ENCODE measurements around the gene STK38. TPM values are rescaled to one million over a fixed set of nuclear protein-coding genes. Genes with fewer than 3 reads are reported as not detected.

Gene STK38
- total and polyA plus RNA-seq, 2 of the 8 experiments (the other 6 are each of a cell fraction or from before 2014, with no cell fraction given) = 8.1 to 19.8 TPM

DNA sequence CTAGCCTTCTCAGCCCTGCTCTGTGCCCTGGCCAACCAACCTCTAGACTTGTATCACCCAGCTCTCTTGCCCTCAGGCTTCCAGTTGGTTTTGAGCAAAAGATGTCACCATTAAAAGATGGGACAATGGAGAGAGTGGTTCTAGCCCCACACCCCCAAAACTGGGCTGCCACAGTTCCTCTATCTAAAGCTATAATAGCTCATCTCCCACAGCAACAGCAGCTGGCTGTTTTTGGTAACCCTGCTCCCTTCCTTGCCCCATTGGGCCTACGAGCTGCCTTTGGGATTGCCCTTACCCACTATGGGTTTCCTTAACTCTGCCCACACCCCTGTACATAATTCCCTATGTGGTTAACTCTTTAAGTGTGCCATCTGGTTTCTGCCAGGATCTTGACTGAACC, 39.3 kb upstream of the STK38 start:
- H3K4me3 ChIP-seq (ENCODE audit: extremely low read depth in 1 of 4, insufficient read depth in 2 of 4, low read depth in 3 of 4, low read length in 4 of 4) = no peak overlapping the region
- H2BK12ac ChIP-seq (ENCODE audit: low read depth, low read length) = no peak overlapping the region
- no peak overlapping the region for H2AK5ac ChIP-seq (ENCODE audit: low read depth, low read length)
- H4K91ac ChIP-seq (replicated peaks; ENCODE audit: insufficient read length, low read length) = no peak overlapping the region
- DNase-seq (ENCODE audit: low read depth in 1 of 2, low spot score in 2 of 2) (no peak), FAIRE-seq (no peak)
- H3K79me2 ChIP-seq (ENCODE audit: control insufficient read depth in 1 of 2, insufficient read depth in 2 of 2, low read length in 2 of 2) = no peaks in the 10 kb centered on the region
- CTCF ChIA-PET (ENCODE audit: partially characterized antibody) = interaction anchor here (0.8 to 1.6 kb wide), 2 partner anchors 9 to 155 kb away, joined by 3 to 4 read pairs; no protein-coding TSS in a partner anchor
- peaks cover 2% of the 10 kb centered on the region; the same call in 1 of the 2 replicates for H3K23me2 ChIP-seq (ENCODE audit: low read depth, low read length)
- no peak overlapping the region for H2BK120ac ChIP-seq (replicated peaks; ENCODE audit: low read depth, low read length)
- TF ChIP-seq NRF1 (IDR thresholded peaks at IDR 0.05; ENCODE audit: low read depth, low read length) (no peak), RAD21 (IDR thresholded peaks at IDR 0.05 in 1 of 2, conservative IDR thresholded peaks at IDR 0.05 in 1 of 2; ENCODE audit: low read depth in 2 of 2, low read length in 2 of 2) (no peak), EGR1 (IDR thresholded peaks at IDR 0.05; ENCODE audit: borderline replicate concordance, low read depth, low read length) (no peak), JUND (IDR thresholded peaks at IDR 0.05; ENCODE audit: low read length) (no peak), MAFK (IDR thresholded peaks at IDR 0.05; ENCODE audit: low read depth, low read length) (no peak), SP2 (IDR thresholded peaks at IDR 0.05; ENCODE audit: low read length) (no peak), TAF7 (optimal IDR thresholded peaks at IDR 0.05; ENCODE audit: borderline replicate concordance, low read depth, low read length) (no peak), HDAC2 (IDR thresholded peaks at IDR 0.05; ENCODE audit: borderline replicate concordance in 1 of 2, low read depth in 2 of 2, low read length in 2 of 2) (no peak), ZNF274 (IDR thresholded peaks at IDR 0.05; ENCODE audit: borderline replicate concordance, extremely low read depth, low read length) (no peak), KDM5A (IDR thresholded peaks at IDR 0.05; ENCODE audit: low read length) (no peak), RBBP5 (IDR thresholded peaks at IDR 0.05; ENCODE audit: borderline replicate concordance, low read depth, low read length) (no peak)
- TF ChIP-seq, protein P1, sequence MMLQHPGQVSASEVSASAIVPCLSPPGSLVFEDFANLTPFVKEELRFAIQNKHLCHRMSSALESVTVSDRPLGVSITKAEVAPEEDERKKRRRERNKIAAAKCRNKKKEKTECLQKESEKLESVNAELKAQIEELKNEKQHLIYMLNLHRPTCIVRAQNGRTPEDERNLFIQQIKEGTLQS (IDR thresholded peaks at IDR 0.05; ENCODE audit: insufficient read depth, low read depth, low read length) = no peak
- no peak overlapping the region for H3K9ac ChIP-seq (replicated peaks in 1 of 4; ENCODE audit: extremely low read depth in 1 of 4, low read depth in 3 of 4, low read length in 3 of 4)
- H3K79me1 ChIP-seq (ENCODE audit: low read depth, low read length) = no peaks in the 10 kb centered on the region
- POLR2A ChIA-PET (ENCODE audit: partially characterized antibody) = interaction anchor here (1.0 to 11.3 kb wide), 2 partner anchors 11 to 22 kb away, joined by 4 to 174 read pairs; partner anchors contain the start of gene SRSF3
- WGBS, 2 experiments (ENCODE audit: extremely low coverage in 1 of 2, insufficient coverage in 1 of 2, insufficient read length in 1 of 2, insufficient replicate concordance in 2 of 2, low coverage in 1 of 2, low lambda C conversion rate in 2 of 2, missing lambda C conversion rate in 1 of 2) = 77% methylated on average over 1 of the region's 1 CpG; no CpG with 5 or more reads in 1 of the 2 experiments
- no peaks in the 10 kb centered on the region for H3K4me1 ChIP-seq (replicated peaks in 1 of 4; ENCODE audit: control insufficient read depth in 3 of 4, insufficient read depth in 4 of 4, low read length in 3 of 4)
- no peak overlapping the region for H3K27ac ChIP-seq (ENCODE audit: low read depth, low read length)
- no peak overlapping the region for H2AFZ ChIP-seq (ENCODE audit: low read length)
- H4K8ac ChIP-seq (ENCODE audit: extremely low read depth, insufficient read depth, low read length) = no peak overlapping the region
- no peak overlapping the region for H4K5ac ChIP-seq (ENCODE audit: insufficient read length, low read depth, low read length)
- no peak overlapping the region for H2BK20ac ChIP-seq (ENCODE audit: low read length)
- no peak overlapping the region for H2BK15ac ChIP-seq (ENCODE audit: low read length)
- H3K27me3 ChIP-seq (replicated peaks in 1 of 4; ENCODE audit: control insufficient read depth in 3 of 4, extremely low read depth in 1 of 4, insufficient read depth in 3 of 4, low read length in 3 of 4) = no peaks in the 10 kb centered on the region
- H3K14ac ChIP-seq (ENCODE audit: insufficient read length) = no peak overlapping the region
- no peaks in the 10 kb centered on the region for H4K20me1 ChIP-seq (replicated peaks in 1 of 2; ENCODE audit: control insufficient read depth in 1 of 2, insufficient read depth in 2 of 2, low read length in 2 of 2)
- H3K4me2 ChIP-seq (ENCODE audit: insufficient read depth in 1 of 2, low read depth in 2 of 2, low read length in 2 of 2) = no peak overlapping the region
- no peak overlapping the region for H3K23ac ChIP-seq (ENCODE audit: insufficient read length)
- H3K56ac ChIP-seq (replicated peaks; ENCODE audit: insufficient read length, low read depth, low read length) = no peak overlapping the region
- no peak overlapping the region for H2BK5ac ChIP-seq (ENCODE audit: low read depth, low read length)
- no peak overlapping the region for H3K4ac ChIP-seq (replicated peaks; ENCODE audit: insufficient read length, low read depth, low read length)
- H3K36me3 ChIP-seq (ENCODE audit: control insufficient read depth in 2 of 4, insufficient read depth in 4 of 4, low read length in 3 of 4) = no peaks in the 10 kb centered on the region
- H3K18ac ChIP-seq (ENCODE audit: extremely low read depth, low read length) = no peak overlapping the region
- no peaks in the 10 kb centered on the region for H3K9me3 ChIP-seq (ENCODE audit: insufficient read depth in 2 of 2, low read depth in 1 of 2, low read length in 1 of 2)

Measured in H1 (cell line).